Sigmoid colon (tissue), 3 donors: ENCODE measurements around the gene AGBL1.

Experiments used
- POLR2A ChIP-seq, 2 donors: fragments of 450-650 bp; IDR thresholded peaks; one replicate each; pipeline ENCODE4 v1.6.1; 2016; ENCODE audit warnings: antibody characterized with exemption in 2 of 2, mild to moderate bottlenecking in 2 of 2, moderate library complexity in 2 of 2
- TF ChIP-seq, protein P1 (sequence below), 4 experiments: fragments of 450-650 bp in 3 of 4; fragments of 200-600 bp in 1 of 4; IDR thresholded peaks; one replicate each; pipeline ENCODE4 v1.5.1; 2016 to 2019; ENCODE audit warnings: antibody characterized with exemption in 4 of 4, mild to moderate bottlenecking in 3 of 4, moderate library complexity in 2 of 4

DNA sequence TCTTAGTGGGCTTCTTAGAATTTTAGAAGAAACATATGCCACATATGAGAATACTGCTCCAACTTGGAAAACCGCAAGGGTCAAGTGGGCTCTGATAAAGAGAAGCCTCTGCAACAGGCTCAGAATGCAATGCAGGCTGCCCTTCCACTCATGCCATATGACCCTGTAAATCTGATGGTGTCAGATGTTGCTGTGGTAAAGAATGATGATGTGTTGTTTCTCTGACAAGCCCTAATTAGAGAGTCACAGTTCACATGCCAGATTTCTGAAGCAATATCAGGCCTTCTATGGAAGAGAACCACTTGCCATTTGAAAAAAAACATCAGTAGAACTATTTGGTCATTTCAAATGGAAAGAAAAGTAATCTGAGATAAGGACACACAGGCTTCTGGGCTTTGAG lies 749.6 kb downstream of the AGBL1 start:
- TF ChIP-seq POLR2A (IDR thresholded peaks at IDR 0.05): no peak
- TF ChIP-seq, protein P1, sequence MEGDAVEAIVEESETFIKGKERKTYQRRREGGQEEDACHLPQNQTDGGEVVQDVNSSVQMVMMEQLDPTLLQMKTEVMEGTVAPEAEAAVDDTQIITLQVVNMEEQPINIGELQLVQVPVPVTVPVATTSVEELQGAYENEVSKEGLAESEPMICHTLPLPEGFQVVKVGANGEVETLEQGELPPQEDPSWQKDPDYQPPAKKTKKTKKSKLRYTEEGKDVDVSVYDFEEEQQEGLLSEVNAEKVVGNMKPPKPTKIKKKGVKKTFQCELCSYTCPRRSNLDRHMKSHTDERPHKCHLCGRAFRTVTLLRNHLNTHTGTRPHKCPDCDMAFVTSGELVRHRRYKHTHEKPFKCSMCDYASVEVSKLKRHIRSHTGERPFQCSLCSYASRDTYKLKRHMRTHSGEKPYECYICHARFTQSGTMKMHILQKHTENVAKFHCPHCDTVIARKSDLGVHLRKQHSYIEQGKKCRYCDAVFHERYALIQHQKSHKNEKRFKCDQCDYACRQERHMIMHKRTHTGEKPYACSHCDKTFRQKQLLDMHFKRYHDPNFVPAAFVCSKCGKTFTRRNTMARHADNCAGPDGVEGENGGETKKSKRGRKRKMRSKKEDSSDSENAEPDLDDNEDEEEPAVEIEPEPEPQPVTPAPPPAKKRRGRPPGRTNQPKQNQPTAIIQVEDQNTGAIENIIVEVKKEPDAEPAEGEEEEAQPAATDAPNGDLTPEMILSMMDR (IDR thresholded peaks at IDR 0.05): no peak
